K562 treated with DMSO at 1 percent for 48 hours (cell line): Measurements from ENCODE around the gene TERC. TPM values are rescaled to one million over a fixed set of nuclear protein-coding genes. Genes with fewer than 3 reads are reported as not detected.

Experiments used
- total RNA-seq: library from RNA; unstranded; fragments of 300-600 nt; gene quantifications from 2 replicates; pipeline ENCODE4 v1.2.3, GENCODE V29; 2022; ENCODE audit warnings: low replicate concordance; ENCODE audit errors: extremely low read depth

The TERC gene
- total RNA-seq, result not detected in 2 replicates

GRCh38 chr3:169764882-169765612 lies at the start of gene TERC:
Gene TERC (minus strand): TSS chr3:169765060.

GRCh38 chr3:169812332-169813235 lies 47.7 kb upstream of the TERC start, which contains the start of the genes LRRC34 and LRRIQ4:
Gene LRRC34 (minus strand): TSS chr3:169812904. CDS start chr3:169812548, 356 bp downstream.
Gene LRRIQ4 (plus strand): TSS chr3:169812870. CDS start chr3:169821922, 9,052 bp downstream.

GRCh38 chr3:169772897-169773816 lies 8.3 kb upstream of the TERC start, which contains the start of gene MYNN:
Gene MYNN (plus strand): TSS chr3:169773396. CDS start chr3:169774296, 900 bp downstream.

GRCh38 chr3:169769287-169770181 lies 4.7 kb upstream of the TERC start, which contains the start of gene ACTRT3:
Gene ACTRT3 (minus strand): TSS chr3:169769561. CDS start chr3:169769520, 41 bp downstream.

Other genes starting within 250 kb of the TERC start
- gene MECOM, start 101.3 kb downstream of the TERC start, total RNA-seq, result not detected in 2 replicates
- not detected in 2 replicates for gene ACTRT3, start 4.5 kb upstream of the TERC start, total RNA-seq
- not detected in 2 replicates for gene MYNN, start 8.3 kb upstream of the TERC start, total RNA-seq
- not detected in 2 replicates for gene LRRIQ4, start 47.8 kb upstream of the TERC start, total RNA-seq
- gene LRRC34, start 47.8 kb upstream of the TERC start, total RNA-seq, result not detected in 2 replicates
- not detected in 2 replicates for gene LRRC31, start 104.9 kb upstream of the TERC start, total RNA-seq
- gene SAMD7, start 146.5 kb upstream of the TERC start, total RNA-seq, result not detected in 2 replicates
- not detected in 2 replicates for gene SEC62, start 201.7 kb upstream of the TERC start, total RNA-seq